GM21515 (cell line): Measurements from ENCODE around the gene PPTC7.
"Not testable (repeated sequence)": the region's sequence is repeated elsewhere in the genome, so short reads cannot be mapped to it uniquely, and the experiment has no call there.

Experiments
- ATAC-seq: cut with Tn5 transposase; IDR thresholded peaks from one replicate; pipeline ENCODE4 v1.9.1; 2021; ENCODE audit not compliant: unreplicated experiment

PPTC7 gene

GRCh38 chr12:110537605-110538409 lies 45.3 kb downstream of the PPTC7 start:
- no peak for ATAC-seq

- ATAC-seq = no peak
Measured at GRCh38 chr12:110536834-110537604, 46.1 kb downstream of the PPTC7 start.

GRCh38 chr12:110534811-110535210 lies 48.3 kb downstream of the PPTC7 start:
- no peak for ATAC-seq

- ATAC-seq = no peak
Measured at GRCh38 chr12:110533607-110534006, 49.5 kb downstream of the PPTC7 start.

DNA sequence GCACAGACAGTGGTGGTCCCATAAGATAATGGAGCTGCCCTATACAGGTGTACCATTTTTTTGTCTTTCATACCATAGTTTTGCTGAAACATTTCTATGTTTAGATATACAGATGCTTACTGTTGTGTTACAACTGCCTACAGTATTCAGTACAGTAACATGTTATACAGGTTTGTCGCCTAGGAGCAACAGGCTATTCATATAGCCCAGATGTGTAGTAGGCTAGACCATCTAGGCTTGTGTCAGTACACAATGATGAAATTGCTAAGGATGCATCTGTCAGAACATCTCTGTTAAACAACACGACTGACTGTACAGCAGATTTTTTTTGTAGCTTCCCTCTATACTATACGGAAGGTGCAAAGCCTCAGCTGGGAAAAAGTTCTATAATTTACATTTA lies 50.5 kb downstream of the PPTC7 start:
- no peak for ATAC-seq

DNA sequence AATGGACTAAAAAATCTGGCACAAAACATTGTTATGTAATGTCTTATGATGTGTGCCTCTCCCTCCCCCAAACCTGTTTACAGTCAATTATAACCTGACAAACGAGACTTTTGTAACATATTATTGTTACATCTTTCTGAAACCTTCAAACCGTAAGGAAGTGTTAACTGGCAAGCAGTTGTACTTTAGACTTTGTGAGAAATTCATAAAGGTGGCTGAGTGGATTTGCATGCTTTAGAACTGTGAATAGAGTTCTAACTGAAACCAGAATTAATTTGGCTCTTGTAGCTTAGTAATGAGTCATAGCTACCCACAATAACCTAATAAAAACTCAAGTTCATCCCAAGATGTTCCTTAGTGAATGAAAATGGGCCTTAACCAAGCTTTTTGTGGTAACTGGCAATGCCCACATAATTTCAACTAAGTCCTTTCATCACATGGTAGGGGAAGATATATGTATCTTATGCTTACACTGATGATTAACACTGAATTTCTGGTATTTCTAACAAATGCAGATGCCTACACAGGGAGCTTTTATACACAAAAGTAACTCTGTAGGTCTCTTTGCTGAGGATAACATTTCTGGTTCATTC lies 51.3 kb downstream of the PPTC7 start:
- ATAC-seq = peak; percentile 77

DNA sequence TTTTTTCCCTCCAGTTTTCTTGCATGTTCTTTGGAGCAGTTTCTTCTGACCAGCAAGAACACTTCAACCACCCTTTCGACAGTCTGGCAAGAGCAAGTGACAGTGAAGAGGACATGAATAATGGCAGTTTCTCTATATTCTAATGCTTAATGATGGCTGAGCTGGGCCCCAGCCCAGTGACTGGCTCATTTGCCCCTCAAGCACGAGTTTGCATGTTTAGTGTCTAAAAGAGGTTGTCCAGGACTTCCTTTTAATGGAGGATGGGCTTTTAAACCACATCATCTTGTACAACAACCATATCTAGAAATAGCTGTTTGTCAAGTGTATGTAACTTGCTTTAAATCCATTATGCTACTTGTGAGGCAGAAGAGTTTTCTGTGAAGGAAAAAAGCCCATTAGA lies 52.6 kb downstream of the PPTC7 start:
- no peak for ATAC-seq

DNA sequence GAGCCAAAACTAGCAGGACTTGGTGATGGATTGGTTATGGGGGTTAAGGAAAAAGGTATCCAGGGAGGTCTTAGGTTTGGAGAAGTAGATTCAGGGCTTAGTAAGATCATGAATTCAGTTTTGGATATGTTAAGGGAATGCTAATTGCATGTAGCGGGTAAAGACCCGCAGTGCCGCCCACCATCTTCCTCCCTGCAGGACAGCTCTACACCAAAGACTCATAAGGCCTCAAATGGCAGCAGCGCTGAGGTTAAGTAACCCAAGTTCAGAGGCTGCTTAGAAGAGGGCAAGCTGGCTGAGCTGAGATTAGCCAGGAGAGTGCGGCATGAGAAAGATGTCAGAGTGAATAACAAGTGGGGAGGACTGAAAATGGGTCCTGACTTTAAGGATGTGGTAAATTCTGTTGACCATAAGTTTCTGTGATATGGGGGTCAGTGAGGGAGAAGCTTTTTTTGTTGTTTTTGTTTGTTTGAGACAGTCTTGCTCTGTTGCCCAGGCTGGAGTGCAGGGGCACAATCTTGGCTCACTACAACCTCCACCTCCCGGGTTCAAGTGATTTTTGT lies 54.8 kb downstream of the PPTC7 start:
- no peak for ATAC-seq

DNA sequence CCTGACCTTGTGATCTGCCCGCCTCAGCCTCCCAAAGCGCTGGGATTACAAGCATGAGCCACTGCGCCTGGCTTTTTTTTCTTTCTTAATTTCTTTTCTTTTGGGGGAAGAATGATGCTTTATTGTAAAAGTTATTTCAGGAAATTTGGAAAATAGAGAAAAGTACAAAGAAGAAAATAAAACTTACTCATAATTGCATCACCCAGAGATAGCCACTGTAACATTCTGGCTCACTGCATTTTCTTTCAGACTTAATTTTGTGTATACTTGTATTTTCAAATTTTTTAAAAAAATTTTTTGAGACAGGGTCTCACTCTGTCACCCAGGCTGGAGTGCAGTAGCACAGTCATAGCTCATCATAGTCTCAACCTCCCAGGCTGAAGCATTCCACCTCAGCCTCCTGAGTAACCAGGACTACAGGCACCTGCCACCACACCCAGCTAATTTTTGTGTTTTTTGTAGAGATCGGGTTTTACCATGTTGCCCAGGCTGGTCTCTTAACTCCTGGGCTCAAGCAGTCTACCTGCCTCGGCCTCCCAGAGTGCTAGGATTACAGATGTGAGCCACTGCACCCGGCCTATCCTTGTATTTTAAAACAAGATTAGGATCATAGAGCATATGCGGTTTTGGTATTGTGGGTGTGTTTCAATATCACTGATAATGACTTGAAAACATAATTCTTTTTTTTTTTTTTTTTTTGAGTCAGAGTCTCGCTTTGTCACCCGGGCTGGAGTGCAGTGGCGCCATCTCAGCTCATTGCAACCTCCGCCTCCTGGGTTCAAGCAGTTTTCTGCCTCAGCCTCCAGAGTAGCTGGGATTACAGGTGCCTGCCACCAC lies 62.0 kb downstream of the PPTC7 start:
- ATAC-seq = not testable (repeated sequence)

DNA sequence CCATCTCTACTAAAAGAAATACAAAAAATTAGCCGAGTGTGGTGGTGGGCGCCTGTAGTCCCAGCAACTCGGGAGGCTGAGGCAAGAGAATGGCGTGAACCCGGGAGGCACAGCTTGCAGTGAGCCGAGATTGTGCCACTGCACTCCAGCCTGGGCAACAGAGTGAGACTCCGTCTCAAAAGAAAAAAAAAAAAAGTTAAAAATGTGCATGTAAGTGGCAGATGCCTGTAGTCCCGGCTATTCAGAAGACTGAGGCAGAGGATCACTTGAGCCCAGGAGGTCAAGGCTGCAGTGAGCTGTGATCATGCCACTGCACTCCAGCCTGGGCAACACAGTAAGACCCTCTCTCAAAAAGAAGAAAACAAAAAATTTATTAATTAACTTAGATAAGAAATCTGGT lies 65.1 kb downstream of the PPTC7 start:
- not testable (repeated sequence) for ATAC-seq

- no peak for ATAC-seq
Measured at GRCh38 chr12:110516995-110517394, 66.1 kb downstream of the PPTC7 start.

DNA sequence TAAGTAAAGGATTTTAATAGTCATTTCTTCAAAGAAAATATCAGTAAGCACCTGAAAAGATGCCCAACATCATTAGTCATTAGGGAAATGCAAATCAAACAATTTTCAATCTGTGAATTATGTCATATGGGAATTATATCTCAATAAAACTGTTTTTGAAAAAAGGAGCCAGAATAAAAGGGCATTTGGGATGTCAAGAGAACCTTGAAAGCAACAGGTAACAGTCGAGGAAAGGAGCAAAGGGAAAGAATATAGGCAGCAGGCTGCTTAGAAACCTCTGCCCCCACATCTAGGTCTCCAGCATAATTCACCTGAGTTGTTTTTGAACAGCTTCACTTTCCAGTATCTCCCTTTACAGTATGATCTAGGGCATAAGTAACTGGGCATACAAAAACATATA lies 68.8 kb downstream of the PPTC7 start:
- no peak for ATAC-seq

DNA sequence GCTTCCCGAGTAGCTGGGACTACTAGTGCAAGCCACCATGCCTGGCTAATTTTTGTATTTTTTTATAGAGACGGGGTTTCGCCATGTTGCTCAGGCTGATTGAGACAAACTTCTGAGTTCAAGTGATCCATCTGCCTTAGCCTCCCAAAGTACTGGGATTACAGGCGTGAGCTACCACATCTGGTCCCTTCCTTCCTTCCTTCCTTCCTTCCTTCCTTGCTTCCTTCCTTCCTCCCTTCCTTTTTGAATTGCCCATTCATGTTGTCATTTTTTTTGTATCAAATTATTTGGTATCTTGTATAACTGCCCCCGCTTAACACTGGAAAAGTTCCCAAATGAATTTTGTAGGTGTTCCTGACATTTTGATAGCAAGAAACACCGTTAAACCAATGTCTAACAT lies 69.3 kb downstream of the PPTC7 start:
- no peak for ATAC-seq

DNA sequence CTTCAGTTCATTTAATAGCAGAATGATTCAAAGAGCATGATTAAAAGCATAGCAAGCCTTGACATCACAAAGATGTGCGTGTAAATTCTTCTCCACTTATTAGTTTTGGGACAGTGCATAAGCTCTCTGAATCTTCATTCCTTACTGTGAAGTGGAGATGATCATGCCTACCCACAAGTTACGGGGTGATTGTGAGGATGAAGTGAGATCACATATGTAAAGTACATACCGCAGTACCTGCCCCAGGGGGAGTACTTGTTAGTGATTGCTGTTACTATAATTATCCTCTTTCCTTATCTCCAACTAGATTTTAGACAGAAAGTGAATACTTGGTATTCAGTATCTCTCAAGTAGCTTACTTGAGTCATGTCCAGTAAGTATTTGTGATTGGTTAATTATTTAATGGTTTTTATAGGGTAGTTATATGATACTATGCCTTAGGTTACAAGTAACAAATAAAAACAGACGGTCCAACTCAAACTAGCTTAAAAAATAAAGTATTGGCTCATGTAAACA lies 75.0 kb downstream of the PPTC7 start:
- no peak for ATAC-seq

DNA sequence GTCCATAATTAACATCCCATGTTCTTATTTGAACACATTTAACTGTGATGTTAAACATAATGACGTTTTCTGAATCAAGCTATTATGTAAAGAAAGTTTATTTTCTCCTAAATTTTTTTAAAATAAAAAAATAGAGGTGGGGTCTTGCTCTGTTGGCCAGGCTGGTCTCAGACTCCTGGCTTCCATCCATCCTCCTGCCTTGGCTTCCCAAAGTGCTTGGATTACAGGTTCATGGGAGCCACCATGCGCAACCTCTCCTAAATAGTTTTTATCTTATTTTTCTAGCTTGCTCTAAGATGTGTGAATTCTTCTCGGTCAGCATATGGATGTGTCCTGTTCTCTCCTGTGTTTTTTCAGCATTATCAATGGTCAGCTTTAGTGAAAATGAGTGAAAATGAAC lies 77.8 kb downstream of the PPTC7 start:
- ATAC-seq = no peak

DNA sequence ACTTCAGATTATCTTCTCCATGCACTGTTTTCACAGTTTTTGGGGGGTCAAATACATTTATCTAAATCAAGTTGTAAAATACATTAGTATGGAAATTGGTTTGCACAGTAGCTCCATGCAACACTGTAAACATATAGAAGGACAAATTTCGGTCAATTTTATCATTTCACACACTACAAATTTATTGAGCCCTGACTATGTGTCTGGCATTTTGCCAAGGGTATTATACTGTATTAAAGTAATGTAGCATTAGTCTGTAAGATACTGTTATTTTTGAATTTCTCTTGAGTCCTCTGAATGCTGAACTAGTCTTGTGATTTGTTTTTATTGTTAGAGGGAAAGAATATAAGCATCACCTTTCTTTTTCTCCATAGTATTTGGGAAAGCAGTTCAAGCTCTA lies 79.7 kb downstream of the PPTC7 start:
- no peak for ATAC-seq

- peak; percentile 87 for ATAC-seq
Measured at GRCh38 chr12:110501752-110502738, 81.1 kb downstream of the PPTC7 start, which contains the start of the genes RAD9B and VPS29. RAD9B (plus strand) TSS chr12:110502331; CDS start chr12:110502338, 7 bp downstream. VPS29 (minus strand) TSS chr12:110502111; CDS start chr12:110502051, 60 bp downstream.

DNA sequence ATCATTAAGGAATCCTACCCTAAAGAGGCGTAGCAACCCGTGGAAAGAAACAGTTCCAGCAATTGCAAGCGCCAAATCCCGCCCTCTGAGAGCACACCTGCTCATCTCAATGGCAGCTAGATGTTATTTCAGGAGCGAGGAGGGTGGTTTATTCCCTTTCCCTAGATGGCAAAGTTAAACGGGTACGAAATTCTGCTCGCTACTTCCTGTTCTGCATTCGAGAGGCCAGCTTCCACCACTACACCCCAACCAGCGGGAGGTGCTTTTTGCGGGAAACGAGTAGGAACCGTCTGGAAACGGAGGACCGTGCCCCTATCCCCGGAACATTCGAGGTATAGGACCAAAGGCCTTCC lies 81.7 kb downstream of the PPTC7 start:
- peak; percentile 14 for ATAC-seq
